Ammon's horn (tissue), 1 donor: ENCODE data around the gene OLFML2B.

Experiments used
- DNase-seq: peaks from one replicate; pipeline ENCODE4 v3.0.0-alpha.2; 2016; ENCODE audit warnings: low spot score

The OLFML2B gene

DNA sequence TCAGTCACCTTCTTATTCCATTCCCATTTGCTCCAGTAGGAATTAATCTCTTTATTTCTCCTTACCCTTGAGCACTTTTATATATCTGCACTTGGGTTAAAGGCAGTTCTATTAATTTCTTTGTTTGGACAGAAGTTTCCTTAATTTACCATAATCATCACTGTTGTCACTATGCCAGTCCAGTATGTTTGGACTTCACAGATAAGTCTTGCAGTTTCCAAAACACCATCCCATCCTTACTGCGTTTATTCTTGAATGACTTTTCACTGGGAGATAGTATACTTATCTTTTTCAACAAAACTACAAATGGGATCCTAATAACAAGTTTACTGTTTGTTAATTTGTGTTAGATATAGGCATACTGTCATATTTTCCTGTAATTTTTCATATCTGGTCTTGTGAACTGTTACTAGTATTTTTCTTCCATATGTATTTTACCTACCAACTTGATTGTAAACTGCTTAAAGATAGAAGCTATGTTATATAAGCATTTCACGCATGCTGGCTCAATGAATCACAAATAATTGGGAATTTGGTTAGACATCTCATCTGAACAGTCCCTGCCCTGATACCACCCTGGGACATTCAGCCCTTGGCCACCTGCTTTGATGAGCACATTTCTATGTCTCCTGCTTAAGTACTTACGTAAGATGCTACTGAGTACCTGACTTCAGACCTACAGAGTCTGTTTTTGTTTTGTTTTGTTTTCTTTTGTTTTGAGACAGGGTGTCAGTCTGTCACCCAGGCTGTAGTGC lies 78.2 kb downstream of the OLFML2B start:
- DNase-seq = no peak

- DNase-seq = no peak
Measured at GRCh38 chr1:161944381-161944780, 79.3 kb downstream of the OLFML2B start.

- DNase-seq = no peak
Measured at GRCh38 chr1:161943737-161944136, 79.9 kb downstream of the OLFML2B start.

DNA sequence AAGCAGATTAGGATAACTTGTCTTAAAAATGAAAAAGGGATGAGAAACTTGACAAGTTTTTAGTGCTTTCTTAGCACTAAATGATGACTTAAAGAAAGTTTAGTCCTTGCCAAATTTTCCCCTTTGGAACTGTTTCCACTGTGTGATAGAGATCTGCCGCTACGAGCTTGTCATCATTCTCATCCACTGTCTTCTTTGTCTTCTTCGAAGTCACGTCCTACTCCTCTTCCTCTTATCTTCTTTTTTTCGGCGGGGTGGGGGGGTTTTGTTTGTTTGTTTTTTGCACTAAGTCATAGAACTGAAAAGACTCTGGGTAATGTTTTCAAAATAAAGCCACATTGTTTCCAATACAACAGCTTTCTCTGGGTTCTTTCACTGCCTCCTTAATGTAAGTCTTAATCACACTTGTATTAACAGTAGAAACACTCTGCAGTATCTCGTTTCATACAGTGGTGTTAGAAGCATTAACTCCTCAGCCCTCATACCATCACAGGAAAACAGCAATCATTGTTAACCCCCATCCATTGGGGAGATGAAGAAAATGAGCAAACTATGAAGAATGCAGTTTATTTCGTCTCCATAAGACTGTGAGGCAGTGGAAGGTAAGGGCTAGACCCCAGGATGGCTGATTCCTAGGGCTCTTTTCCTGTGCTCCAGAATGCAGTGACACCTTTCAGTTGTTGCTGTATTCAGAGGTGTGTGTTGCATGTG lies 81.8 kb downstream of the OLFML2B start:
- DNase-seq = no peak

- no peak for DNase-seq
Measured at GRCh38 chr1:161940866-161941591, 82.6 kb downstream of the OLFML2B start.

GRCh38 chr1:161936786-161937185 lies 86.9 kb downstream of the OLFML2B start:
- DNase-seq = no peak

DNA sequence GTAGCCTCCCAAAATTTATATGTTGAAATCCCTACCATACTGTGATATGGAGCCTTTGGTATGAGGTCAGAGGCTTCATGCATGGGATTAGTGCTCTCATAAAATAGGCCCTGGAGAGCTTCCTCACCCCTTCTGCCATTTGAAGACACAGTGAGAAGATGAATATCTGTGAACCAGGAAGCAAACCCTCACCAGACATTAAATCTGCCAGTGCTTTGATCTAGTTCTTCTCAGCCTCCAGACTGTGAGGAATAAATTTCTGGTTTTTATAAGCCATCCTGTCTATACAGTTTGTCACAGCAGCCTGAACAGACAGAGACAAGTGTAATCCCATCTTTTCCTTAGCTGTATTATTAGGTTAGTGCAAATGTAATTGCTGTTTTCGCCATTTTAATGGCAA lies 88.4 kb downstream of the OLFML2B start:
- no peak for DNase-seq

DNA sequence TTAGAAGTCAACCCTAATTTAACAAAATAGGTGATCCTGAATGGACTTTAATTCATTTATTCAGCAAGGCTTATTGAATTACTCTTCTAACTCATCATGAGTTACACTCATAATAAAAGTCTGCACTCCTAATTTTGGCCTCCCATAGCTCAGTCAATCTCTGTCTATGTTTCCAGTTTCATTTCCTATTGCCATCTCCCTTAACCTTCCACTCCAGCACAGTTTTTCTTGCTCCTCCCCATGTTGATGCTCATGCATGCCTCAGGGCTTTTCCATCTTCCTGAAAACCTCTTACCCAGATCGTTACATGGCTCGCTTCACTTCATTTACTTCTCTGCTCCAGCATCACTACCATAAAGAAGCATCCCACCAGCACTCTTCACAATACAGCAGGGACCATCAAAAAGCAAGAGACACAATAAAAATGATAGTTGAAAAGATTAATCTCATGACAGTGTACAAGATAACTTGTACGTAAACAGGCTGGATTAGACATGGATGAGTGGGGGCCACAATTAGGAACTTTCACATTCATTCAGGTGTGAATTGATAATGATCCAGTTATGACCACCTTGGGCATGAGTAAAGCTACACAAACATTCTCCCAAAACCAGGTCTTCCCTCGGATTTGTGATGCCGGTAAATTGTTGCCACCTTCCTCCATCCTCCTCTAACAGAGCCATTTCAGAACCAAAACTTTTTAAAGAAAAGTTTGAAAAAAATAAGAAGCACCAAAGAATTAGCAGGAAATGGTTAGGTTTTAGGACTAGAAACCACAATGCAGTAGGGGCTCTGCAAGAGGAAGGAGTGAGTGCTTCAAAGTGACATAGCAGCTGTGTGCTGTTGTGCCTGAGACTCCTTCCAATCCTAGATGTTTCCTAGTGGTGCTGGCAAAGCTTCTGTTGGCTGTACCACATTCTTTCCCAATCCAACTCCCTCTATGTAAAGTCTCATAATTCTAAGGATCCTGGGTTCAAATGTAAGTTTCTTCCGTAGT lies 89.8 kb downstream of the OLFML2B start:
- no peak for DNase-seq
